Activated effector memory CD4-positive, alpha-beta T cell treated with anti-CD3 and anti-CD28 coated beads, Interleukin-2, amount 50 U/mL, for 16 hours (primary cell): Measurements from ENCODE around the gene FMNL2.

Experiments used
- DNase-seq: peaks from one replicate; pipeline ENCODE4 v3.0.0-alpha.2; 2020

FMNL2 gene

DNA sequence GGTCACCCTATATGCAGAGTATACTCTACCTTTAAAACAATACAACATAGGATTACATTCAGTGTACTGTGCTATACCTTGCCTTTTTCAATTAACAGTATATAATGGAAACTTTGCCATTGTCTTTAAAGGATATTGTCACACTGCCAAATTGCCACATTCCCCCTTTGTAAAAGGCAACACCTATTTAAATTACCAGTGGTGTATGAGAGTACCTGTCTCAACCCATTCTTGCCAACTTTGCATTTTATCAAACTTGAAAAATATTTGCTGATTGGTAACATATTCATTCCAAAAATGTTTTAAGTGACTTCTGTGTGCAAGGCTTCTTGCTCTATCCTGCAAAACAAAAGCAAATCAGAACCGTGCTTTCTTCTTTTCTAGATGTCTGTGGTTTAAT lies 92.9 kb downstream of the FMNL2 start:
- DNase-seq = no peak

- DNase-seq = no peak
These were observed 94.0 kb downstream of the FMNL2 start for GRCh38 chr2:152428800-152429582.

DNA sequence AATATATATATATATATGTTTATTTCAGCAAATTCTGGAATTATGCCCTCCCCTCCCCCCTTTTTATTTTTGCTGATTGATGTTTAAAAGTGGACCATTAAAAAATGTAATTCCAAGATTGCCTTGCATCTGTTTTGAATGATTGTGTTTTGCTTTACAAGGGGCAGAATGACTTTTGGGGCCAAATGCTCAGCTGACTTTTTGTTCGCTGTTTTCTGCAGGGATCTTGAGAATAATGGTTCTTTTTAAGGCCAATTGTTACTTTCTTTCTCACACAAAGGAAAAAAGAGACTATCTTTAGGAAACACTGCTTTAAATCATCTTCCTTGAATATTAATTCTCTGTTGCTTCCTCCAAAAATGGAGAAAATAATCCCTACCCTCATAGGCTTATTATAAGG lies 95.9 kb downstream of the FMNL2 start:
- no peak for DNase-seq

DNA sequence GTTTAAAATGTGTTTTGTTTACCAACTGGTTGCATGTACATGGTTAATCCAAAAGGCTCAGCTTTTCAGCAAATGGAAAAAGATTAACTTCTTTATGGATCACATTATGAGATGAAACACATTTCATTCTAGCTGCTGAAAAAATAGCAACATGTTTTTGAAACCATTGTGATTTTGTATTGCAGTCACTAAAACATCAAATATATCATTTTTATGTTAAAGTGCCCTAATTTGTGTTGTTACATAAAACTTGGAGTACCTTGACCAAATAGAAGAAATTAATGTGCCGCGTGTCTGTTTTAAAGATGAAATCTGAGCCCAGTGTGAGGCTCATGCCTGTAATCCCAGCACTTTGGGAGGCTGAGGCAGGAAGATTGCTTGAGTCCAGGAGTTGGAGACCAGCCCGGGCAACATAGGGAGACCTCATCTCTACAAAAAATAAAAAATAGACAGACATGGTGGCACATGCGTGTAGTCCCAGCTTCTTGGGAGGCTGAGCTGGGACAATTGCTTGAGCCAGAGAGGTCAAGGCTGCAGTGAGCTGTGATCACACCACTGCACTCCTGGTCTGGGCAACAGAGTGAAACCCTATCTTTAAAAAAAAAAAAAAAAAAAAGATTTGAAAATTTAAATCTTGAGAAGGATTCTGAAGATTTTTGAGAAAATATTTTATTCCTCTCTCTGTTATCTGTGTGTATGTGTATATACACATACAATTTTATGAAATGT lies 96.6 kb downstream of the FMNL2 start:
- DNase-seq = no peak

- no peak for DNase-seq
These were observed 97.3 kb downstream of the FMNL2 start for GRCh38 chr2:152432206-152432653.

DNA sequence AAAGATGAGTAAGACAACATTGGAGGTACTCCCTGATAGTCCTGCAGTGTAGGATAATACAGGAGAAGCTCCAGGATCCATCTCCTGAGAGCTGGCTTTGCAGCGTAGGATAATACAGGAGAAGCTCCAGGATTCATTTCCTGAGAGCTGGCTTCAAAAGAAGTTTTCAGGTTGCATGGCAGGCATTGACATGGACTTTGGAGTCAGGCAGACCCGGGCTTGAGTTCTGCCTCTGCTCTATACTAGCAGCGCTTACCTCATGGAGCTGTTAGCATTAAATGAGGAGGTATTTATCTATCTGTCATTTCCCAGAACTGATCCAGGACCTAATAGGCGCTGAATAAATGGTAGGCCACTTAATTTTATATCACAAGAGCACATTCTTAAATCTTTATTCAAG lies 97.8 kb downstream of the FMNL2 start:
- no peak for DNase-seq

DNA sequence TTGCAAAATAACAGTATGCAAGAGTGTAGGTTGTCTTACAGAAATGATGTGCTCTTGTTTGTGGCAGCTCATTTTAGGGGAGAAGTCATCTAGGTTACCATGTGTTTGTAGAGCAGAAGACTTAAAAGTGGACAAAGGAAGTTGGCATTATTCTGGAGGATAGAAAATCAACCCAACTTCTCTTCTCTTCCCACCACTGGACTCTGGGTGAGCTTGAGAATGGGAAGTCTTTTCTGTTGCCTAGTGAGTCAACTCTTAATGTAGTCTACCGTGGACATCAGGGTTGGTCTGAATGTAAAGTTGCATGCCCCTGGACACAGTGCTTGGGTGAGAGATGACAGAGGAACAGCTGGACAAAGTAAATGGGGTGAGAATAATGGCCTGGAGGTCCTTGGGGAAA lies 98.3 kb downstream of the FMNL2 start:
- no peak for DNase-seq

DNA sequence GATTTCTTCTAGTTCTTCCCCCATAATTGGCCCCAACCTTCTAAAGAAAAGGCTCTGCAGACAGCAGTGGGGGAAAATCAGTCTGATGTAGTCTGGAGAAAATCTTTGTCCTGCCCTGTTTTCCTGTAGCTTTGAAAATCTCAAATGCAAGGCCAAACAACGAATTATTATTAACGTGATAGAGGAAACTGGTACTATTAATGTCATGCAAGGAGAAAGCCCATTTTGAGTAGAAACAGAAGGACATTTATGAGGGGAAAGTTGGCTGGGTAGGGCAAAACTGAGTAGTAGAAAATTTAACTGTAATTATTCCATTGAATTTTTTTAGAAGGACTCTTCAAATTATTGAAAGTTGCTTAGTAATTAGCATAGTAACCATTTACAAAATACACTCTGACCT lies 98.8 kb downstream of the FMNL2 start:
- no peak for DNase-seq

- no peak for DNase-seq
These were observed 99.6 kb downstream of the FMNL2 start for GRCh38 chr2:152434395-152435182.

GRCh38 chr2:152436148-152436547 lies 101.2 kb downstream of the FMNL2 start:
- DNase-seq = no peak

GRCh38 chr2:152437276-152438108 lies 102.5 kb downstream of the FMNL2 start:
- no peak for DNase-seq

DNA sequence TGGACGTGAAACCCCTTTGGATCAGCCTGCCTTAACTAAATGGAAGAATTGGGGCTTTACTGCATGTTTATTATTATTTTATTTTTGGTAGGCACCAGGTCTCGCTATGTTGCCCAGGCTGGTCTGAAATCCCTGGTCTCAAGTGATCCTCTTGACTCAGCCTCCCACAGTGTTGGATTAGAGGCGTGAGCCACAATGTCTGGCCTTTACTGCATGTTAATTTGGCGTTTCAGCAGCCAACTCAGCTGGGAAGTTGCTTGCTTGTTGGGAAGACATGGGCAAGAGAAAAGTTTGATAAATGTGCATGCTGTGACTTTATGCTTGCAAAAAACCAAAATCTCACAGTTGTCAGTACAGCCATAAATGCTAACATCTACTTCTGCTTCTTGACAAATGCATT lies 105.1 kb downstream of the FMNL2 start:
- no peak for DNase-seq

DNA sequence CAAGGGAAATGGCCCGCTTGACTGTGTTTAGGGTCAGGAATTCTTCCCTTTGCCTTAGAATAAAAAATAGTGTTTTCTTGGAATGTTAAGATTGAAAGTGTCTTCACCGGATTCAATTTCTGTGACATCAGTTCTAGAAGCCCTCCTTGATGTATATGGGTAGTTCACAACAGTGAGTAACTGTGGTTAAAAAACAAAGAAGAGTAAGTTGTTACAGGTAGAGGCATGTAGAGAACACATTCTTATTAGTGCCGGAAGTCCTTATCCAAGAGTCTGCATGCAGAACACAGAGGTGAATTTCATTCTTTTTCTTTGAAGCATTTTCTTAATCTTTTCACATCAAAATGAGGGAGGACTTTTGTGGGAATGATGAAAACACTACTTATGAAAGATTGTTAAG lies 105.5 kb downstream of the FMNL2 start:
- no peak for DNase-seq

DNA sequence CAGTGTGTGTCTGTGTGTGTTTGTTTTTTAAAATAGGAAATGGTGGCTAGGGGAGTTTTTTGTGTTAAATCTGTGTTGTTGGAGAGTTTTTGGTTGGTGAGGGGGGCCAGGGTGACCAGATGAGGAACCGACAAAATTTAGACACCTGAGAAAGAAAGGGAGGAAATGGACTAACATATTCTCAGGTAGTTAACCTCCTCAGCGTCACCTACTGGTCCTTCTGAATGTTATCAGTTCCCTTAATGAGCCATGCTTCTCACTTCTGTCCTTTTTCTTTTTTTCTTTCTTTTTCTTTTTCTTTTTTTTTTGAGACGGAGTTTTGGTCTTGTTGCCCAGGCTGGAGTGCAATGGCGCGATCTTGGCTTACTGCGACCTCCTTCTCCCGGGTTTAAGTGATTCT lies 107.0 kb downstream of the FMNL2 start:
- no peak for DNase-seq

GRCh38 chr2:152443771-152444170 lies 108.8 kb downstream of the FMNL2 start:
- DNase-seq = no peak

DNA sequence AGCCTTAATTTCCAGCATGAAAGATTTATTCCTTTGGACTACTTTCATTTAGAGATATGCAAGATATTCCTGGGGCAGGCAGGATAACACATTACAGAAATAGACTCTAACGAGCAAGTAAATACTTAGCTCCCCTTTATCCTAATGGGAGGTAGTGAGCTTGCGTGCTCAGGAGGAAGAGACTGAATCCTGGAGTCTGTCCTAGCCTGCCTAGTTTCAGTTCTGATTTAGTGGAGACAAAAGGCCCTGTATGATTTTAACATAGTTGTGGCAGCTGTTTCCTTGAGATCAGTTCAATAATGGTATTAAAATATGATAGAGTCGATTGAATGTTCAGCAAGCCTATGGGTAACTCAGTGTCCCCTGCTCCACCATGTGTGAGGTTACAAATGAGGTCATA lies 109.5 kb downstream of the FMNL2 start:
- no peak for DNase-seq

DNA sequence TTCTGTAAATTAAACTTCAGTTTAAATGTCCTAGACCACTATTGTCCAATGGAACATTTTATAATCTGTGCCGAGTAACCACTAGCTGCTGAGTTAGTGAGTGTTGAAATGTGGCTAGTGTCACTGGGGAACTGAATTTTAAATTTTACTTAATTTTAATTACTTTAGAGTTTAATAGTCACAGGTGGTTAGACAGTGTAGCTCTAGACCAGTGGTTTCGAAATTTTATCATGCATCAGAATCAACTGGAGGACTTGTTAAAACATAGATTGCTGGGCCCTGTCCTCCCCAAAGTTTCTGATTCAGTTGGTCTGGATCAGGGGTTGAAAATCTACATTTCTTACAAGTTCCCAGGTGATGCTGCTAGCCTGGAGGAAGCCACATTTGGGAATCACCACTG lies 110.4 kb downstream of the FMNL2 start:
- no peak for DNase-seq

- no peak for DNase-seq
These were observed 110.8 kb downstream of the FMNL2 start for GRCh38 chr2:152445791-152446201.

- no peak for DNase-seq
These were observed 111.2 kb downstream of the FMNL2 start for GRCh38 chr2:152446213-152446612.

- DNase-seq = no peak
These were observed 112.9 kb downstream of the FMNL2 start for GRCh38 chr2:152447897-152448296.

GRCh38 chr2:152448606-152449005 lies 113.6 kb downstream of the FMNL2 start:
- DNase-seq = no peak

DNA sequence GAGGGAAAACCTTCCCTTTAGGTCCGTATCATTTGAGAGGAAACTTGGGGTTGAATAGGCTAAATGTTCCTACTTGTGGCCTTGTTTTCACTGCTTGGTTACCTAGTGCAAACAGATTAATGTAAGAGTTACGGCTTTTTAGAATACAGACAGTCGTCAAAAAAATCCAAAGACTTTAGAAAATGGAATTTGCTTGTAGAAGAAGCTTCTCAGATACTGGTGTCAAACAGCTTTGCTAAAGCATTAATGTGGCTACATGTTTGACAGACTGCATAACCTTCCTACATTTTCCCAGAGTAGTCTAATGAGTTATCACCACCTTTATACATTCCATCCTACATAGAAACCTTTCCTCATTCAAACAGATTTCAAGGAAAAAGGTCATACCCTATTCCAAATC lies 114.6 kb downstream of the FMNL2 start:
- no peak for DNase-seq

DNA sequence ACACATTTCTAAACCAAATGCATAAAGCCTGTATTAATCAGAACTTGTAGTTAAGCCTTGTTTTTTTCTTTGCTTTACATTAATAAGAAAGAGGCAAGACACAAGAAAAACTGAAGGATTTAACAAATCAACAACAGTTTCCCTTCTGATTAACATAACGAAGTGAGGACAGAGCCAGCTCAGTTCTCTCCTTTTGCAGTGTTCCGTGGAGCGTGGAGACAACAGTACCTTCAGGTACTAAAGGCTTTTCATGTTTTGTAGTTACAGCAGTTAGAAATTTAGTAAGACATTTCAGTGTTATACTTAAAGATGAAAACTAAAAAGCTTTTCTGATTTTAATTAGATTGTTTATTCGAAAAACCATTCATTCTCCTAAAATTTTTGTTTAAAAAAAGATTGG lies 115.2 kb downstream of the FMNL2 start:
- no peak for DNase-seq
